ENCODE data around the gene PROKR1. TPM values are rescaled to one million over a fixed set of nuclear protein-coding genes. Genes with fewer than 3 reads are reported as not detected.

Gene PROKR1
- total and polyA plus RNA-seq, 2 donors (not counting 3 experiments of a cell fraction or from before 2014, with no cell fraction given), result not detected

- Histone ChIP-seq H3K4me3 (replicated peaks in 1 of 3; ENCODE audit: insufficient read depth in 1 of 3, low read depth in 1 of 3, low read length in 3 of 3) (no peak overlapping the region), H3K4me1 (ENCODE audit: control insufficient read depth, extremely low read depth, insufficient read depth, low read length) (no peaks in the 10 kb centered on the region), H3K36me3 (ENCODE audit: control insufficient read depth in 2 of 2, extremely low read depth in 1 of 2, insufficient read depth in 2 of 2, low read length in 2 of 2) (no peaks in the 10 kb centered on the region), H4K20me1 (replicated peaks; ENCODE audit: control insufficient read depth, extremely low read depth, insufficient read depth, low read length) (no peaks in the 10 kb centered on the region), H3K27me3 (ENCODE audit: control insufficient read depth in 2 of 2, insufficient read depth in 2 of 2, low read length in 2 of 2) (peaks cover 26 to 44% of the 10 kb centered on the region in 2 experiments), H3K9me1 (replicated peaks; ENCODE audit: control insufficient read depth, extremely low read depth, insufficient read depth, low read length) (no peaks in the 10 kb centered on the region), H3K27ac (ENCODE audit: insufficient read depth, low read depth, low read length) (no peak overlapping the region), H3K9me3 (replicated peaks; ENCODE audit: control insufficient read depth, insufficient read depth, low read length) (no peaks in the 10 kb centered on the region), H3K9ac (replicated peaks; ENCODE audit: extremely low read depth, insufficient read depth, low read length) (no peak overlapping the region), H3K4me2 (ENCODE audit: insufficient read depth, low read length) (no peak overlapping the region), H3K79me2 (ENCODE audit: control insufficient read depth, insufficient read depth, low read length) (no peaks in the 10 kb centered on the region), H2AFZ (ENCODE audit: low read depth, low read length) (no peak overlapping the region)
- intact Hi-C loops (cut with micrococcal nuclease), result no loop called here
- DNase-seq (ENCODE audit: low read depth, low spot score), result no peak
- TF ChIP-seq FOS (IDR thresholded peaks at IDR 0.05; ENCODE audit: borderline replicate concordance, insufficient read depth, low read length), result no peak
- no peak for TF ChIP-seq CTCF (IDR thresholded peaks at IDR 0.05; ENCODE audit: extremely low read depth in 1 of 2, insufficient read depth in 1 of 2, low read depth in 1 of 2, low read length in 2 of 2)
- FAIRE-seq, result no peak
- dilution Hi-C loops (cut with MboI; ENCODE audit: extremely low pct_ligation_motif_present, low sequenced_read_pairs), result no loop called here
- no TSS peak for BruUV-seq (replicated peaks)
- ChIA-PET CTCF (interaction anchor here (1.9 kb wide), 1 partner anchor 49 kb away, joined by 5 read pairs; no protein-coding TSS in a partner anchor), POLR2A (no interaction called here)
These were observed 17.3 kb downstream of the PROKR1 start for GRCh38 chr2:68660658-68661057.

- TF ChIP-seq POLR2A (IDR thresholded peaks at IDR 0.05; ENCODE audit: low read depth, low read length) (no peak), GATA2 (IDR thresholded peaks at IDR 0.05; ENCODE audit: insufficient read depth, insufficient read length, low read depth, low read length) (no peak), MAX (IDR thresholded peaks at IDR 0.05; ENCODE audit: insufficient read depth, insufficient read length) (no peak), JUN (IDR thresholded peaks at IDR 0.05; ENCODE audit: borderline replicate concordance, insufficient read depth, insufficient read length, low read depth) (no peak), EZH2 (IDR thresholded peaks at IDR 0.05; ENCODE audit: borderline replicate concordance, low read depth, low read length, severe bottlenecking) (no peak), MYC (IDR thresholded peaks at IDR 0.05; ENCODE audit: low read depth, low read length) (no peak)
- no peaks in the 10 kb centered on the region for H3K9me1 ChIP-seq (replicated peaks; ENCODE audit: control insufficient read depth, extremely low read depth, insufficient read depth, low read length)
- H2AFZ ChIP-seq (ENCODE audit: low read depth, low read length), result no peak overlapping the region
- dilution Hi-C loops (cut with MboI; ENCODE audit: extremely low pct_ligation_motif_present, low sequenced_read_pairs), result no loop called here
- no peaks in the 10 kb centered on the region for H3K79me2 ChIP-seq (ENCODE audit: control insufficient read depth, insufficient read depth, low read length)
- FAIRE-seq (no peak), DNase-seq (ENCODE audit: low read depth, low spot score) (no peak)
- peaks cover 14 to 39% of the 10 kb centered on the region in 2 experiments for H3K27me3 ChIP-seq (ENCODE audit: control insufficient read depth in 2 of 2, insufficient read depth in 2 of 2, low read length in 2 of 2)
- H3K9me3 ChIP-seq (replicated peaks; ENCODE audit: control insufficient read depth, insufficient read depth, low read length), result no peaks in the 10 kb centered on the region
- no TSS peak for BruUV-seq (replicated peaks)
- no peak overlapping the region for H3K4me3 ChIP-seq (replicated peaks in 1 of 3; ENCODE audit: insufficient read depth in 1 of 3, low read depth in 1 of 3, low read length in 3 of 3)
- no peaks in the 10 kb centered on the region for H4K20me1 ChIP-seq (replicated peaks; ENCODE audit: control insufficient read depth, extremely low read depth, insufficient read depth, low read length)
- H3K36me3 ChIP-seq (ENCODE audit: control insufficient read depth in 2 of 2, extremely low read depth in 1 of 2, insufficient read depth in 2 of 2, low read length in 2 of 2), result no peaks in the 10 kb centered on the region
- CTCF ChIA-PET, result interaction anchor here (0.7 to 1.0 kb wide), 2 partner anchors 17 to 67 kb away, joined by 3 to 6 read pairs; no protein-coding TSS in a partner anchor
- H3K4me1 ChIP-seq (ENCODE audit: control insufficient read depth, extremely low read depth, insufficient read depth, low read length), result no peaks in the 10 kb centered on the region
- no peak overlapping the region for H3K4me2 ChIP-seq (ENCODE audit: insufficient read depth, low read length)
- intact Hi-C loops (cut with micrococcal nuclease), result no loop called here
- H3K27ac ChIP-seq (ENCODE audit: insufficient read depth, low read depth, low read length), result no peak overlapping the region
- no peak overlapping the region for H3K9ac ChIP-seq (replicated peaks; ENCODE audit: extremely low read depth, insufficient read depth, low read length)
- POLR2A ChIA-PET, result no interaction called here
These were observed 19.1 kb downstream of the PROKR1 start for GRCh38 chr2:68662466-68662865.

All from endothelial cell of umbilical vein (primary cell).